Subcutaneous adipose tissue (tissue), 4 donors: ENCODE results near the gene HOXA2. TPM values are rescaled to one million over a fixed set of nuclear protein-coding genes. Genes with fewer than 3 reads are reported as not detected.

Experiments used
- CTCF ChIP-seq: fragments of 450-650 bp; IDR thresholded peaks from one replicate; pipeline ENCODE4 v1.5.1; 2016; ENCODE audit warnings: low read depth, mild to moderate bottlenecking, control low read depth, antibody characterized with exemption, moderate library complexity
- total RNA-seq, 4 donors: library from RNA; depleted of rRNA; stranded (reverse); fragments of >200 nt; gene quantifications; one replicate each; pipeline ENCODE4 v1.1.0, GENCODE V29; 2016

Gene HOXA2
- total RNA-seq, 4 donors from 2014 or later: 0.51 to 1.7 (median 0.88) TPM; not detected in 1

DNA sequence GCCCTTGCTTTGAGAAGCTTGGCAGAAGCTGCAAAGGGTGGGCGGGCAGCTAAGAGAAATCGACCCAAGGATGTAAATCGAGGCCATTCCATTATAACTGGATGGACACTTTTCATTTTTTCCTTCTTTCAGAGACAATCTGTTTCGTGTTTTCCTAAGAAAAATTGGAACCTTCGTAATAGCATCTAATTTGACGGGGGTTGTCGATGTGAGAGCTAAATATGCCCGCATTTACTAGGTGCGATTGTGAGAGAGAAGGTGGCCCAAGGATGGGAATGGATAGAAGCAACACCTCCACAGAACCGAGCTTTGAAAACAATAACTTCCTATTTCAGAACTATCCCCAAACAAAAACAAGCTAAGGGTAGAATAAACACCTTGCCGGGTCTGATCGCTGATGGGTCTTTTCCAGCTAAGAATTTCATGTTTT, 28.9 kb upstream of the HOXA2 start:
- no peak for TF ChIP-seq CTCF

GRCh38 chr7:27130540-27131389, 28.3 kb upstream of the HOXA2 start, which contains the start of gene HOXA4:
Gene HOXA4 (minus strand): TSS chr7:27130757. CDS start chr7:27130733, 24 bp downstream.
- no peak for TF ChIP-seq CTCF

DNA sequence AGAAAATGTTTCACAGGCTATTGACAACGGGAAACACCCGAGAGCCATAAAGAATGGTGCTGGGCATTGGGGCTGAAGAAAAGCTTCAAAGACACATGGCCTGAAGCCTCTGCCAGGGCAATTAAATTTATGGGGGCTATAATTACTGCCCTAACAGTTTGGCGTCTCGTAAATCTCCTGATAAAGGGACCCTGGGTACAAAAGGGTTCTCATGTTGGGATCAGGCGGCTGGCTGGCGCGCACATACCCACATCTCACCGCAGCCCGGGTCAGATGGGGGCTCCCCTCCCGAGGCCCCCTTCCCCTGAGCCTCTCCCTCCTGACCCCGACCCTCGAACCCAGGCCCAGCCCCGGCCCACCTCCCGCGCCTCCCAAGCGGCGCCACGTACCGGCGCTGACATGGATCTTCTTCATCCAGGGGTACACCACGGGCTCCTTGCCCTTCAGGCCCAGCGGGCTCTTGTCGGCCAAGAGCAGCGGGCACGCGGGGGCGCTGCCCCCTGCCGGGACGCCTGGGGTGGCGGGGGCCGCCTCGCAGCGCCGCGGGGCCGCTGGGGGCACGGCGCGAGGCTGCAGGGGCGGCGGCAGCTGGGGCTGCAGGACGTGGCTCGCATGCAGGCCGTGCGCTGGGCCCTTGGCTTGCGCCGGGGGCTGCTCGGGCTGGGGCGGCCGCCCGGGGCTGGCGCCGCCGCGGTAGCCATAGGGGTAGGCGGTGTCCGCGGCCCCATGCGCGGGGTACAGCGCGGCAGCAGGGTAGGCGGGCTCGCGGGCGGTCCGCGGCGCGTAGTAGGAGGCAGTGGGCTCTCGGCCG, 27.5 kb upstream of the HOXA2 start:
- no peak for TF ChIP-seq CTCF

GRCh38 chr7:27128776-27129728, 26.6 kb upstream of the HOXA2 start:
- no peak for TF ChIP-seq CTCF

DNA sequence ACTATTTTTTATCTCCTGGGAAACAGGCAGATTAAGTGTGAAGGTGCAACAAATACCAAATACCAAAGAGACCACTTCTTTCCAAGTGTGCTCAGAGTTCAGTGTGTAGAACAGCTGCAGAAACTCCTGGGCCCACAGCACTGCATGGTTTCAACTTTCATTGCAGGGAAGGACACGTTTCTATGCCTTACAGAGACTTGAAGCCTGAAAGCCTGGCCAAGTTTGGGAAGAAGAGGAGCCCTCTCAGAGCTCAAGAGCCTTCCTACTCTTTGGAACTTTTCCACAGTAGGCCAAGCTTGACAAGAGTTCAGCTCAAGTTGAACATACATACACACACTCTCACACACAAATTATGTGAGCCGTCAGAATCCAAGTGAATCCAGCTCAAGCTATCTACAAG, 25.6 kb upstream of the HOXA2 start:
- no peak for TF ChIP-seq CTCF

GRCh38 chr7:27126596-27127327, 24.3 kb upstream of the HOXA2 start:
- no peak for TF ChIP-seq CTCF
